ENCODE data around the gene ADRA2B. TPM values are rescaled to one million over a fixed set of nuclear protein-coding genes. Genes with fewer than 3 reads are reported as not detected.

The ADRA2B gene
- total RNA-seq, 2 donors from 2014 or later: 1.7 to 2.1 TPM

- no peaks in the 10 kb centered on the region for H3K27me3 Mint-ChIP-seq (ENCODE audit: low read depth)
- no peaks in the 10 kb centered on the region for H3K36me3 Mint-ChIP-seq (ENCODE audit: insufficient read depth in 2 of 2)
- H3K27ac Mint-ChIP-seq: no peak overlapping the region
- H3K4me1 Mint-ChIP-seq (ENCODE audit: low read depth): peaks cover 97% of the 10 kb centered on the region
- DNase-seq (no peak), ATAC-seq (replicated peaks in 1 of 2) (no peak)
- H3K9me3 Mint-ChIP-seq: no peaks in the 10 kb centered on the region
- H3K4me3 Mint-ChIP-seq: no peak overlapping the region
These were observed 38.4 kb upstream of the ADRA2B start for GRCh38 chr2:96154506-96155380.

DNA sequence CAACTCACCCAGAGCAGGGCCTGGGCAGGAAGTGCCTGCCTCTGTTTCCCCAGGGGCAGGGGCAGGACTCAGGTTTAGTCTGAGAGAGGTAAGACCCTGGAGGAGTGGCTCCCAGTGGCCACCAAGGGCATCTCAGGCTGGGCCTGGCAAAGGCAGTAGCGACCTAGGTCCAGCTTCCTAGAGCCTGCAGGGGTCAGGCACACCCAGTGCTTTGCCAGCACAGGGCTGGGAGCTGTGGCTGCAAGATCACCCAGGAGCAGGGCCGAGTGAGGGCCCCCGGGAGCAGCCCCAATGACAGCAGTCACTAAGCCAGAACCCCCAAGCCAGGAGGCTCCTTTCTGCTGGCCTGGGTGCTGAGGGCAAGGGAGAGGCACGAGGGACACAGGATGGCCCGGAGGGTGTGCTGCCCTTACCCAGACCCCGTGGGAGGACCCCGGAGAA, 37.6 kb upstream of the ADRA2B start:
- Mint-ChIP-seq H3K27me3 (ENCODE audit: low read depth) (no peaks in the 10 kb centered on the region), H3K36me3 (ENCODE audit: insufficient read depth in 2 of 2) (no peaks in the 10 kb centered on the region), H3K4me1 (ENCODE audit: low read depth) (peaks cover 97% of the 10 kb centered on the region), H3K9me3 (no peaks in the 10 kb centered on the region), H3K4me3 (peak overlapping the region in 1 of 2 donors; percentile 1), H3K27ac (no peak overlapping the region)
- ATAC-seq (replicated peaks in 1 of 2) (no peak), DNase-seq (no peak)

DNA sequence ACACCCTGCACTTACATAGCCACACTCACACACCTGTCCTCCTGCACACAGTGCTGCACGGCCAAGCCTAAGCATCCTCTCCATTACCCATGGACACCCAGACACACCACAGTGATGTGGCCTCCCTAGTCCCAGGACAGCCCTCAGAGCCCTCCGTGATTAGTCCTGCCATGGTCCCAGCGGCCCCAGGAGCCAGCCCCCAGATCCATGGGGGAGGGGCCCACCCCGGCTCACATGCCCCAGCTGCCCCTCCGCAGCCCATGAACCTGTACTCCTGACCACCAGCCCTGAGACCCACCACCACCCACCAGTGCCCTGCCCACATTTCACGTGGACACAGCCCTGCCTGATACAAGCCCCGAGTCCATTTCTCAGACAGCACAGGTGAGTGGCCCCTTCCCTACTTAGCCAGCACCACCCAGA, 36.9 kb upstream of the ADRA2B start:
- peaks cover 97% of the 10 kb centered on the region for H3K4me1 Mint-ChIP-seq (ENCODE audit: low read depth)
- H3K27ac Mint-ChIP-seq: no peak overlapping the region

GRCh38 chr2:96152304-96153161, 36.2 kb upstream of the ADRA2B start:
- no peaks in the 10 kb centered on the region for H3K36me3 Mint-ChIP-seq (ENCODE audit: insufficient read depth in 2 of 2)
- H3K4me3 Mint-ChIP-seq: no peak overlapping the region
- no peaks in the 10 kb centered on the region for H3K27me3 Mint-ChIP-seq (ENCODE audit: low read depth)
- DNase-seq (no peak), ATAC-seq (replicated peaks in 1 of 2) (no peak)
- no peak overlapping the region for H3K27ac Mint-ChIP-seq
- no peaks in the 10 kb centered on the region for H3K9me3 Mint-ChIP-seq
- peaks cover 97% of the 10 kb centered on the region for H3K4me1 Mint-ChIP-seq (ENCODE audit: low read depth)

More for the DNA sequence above, 36.9 kb upstream of the ADRA2B start:
- H3K36me3 Mint-ChIP-seq (ENCODE audit: insufficient read depth in 2 of 2): no peaks in the 10 kb centered on the region
- ATAC-seq (replicated peaks in 1 of 2) (no peak), DNase-seq (no peak)
- no peaks in the 10 kb centered on the region for H3K27me3 Mint-ChIP-seq (ENCODE audit: low read depth)
- H3K4me3 Mint-ChIP-seq: no peak overlapping the region
- no peaks in the 10 kb centered on the region for H3K9me3 Mint-ChIP-seq

DNA sequence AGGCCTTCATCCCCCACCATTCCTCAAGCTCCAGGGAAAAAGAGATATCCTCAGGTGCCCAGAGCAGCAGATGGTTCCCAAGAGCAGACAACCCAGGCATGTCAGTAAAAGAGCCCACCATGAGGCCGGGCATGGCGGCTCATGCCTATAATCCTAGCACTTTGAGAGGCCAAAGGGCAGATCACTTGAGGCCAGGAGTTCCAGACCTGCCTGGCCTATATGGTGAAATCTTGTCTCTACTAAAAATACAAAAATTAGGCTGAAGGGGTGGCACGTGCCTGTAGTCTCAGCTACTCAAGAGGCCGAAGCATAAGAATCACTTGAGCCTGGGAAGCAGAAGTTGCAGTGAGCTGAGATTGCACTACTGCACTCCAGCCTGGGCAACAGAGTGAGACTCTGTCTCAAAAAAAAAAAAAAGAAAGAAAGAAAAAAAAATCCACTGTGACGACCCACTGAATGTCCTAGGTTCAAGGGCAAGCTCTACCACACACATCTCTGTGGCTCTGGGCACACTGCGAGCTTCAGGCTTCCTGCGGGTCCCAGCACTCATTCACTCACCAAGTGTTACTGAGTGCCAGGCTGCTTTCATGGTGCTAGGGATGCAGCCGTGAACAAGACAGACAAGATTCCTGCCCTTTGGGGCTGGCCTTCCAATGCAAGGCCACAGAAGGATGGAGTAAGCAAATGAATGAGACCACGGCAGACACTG, 35.4 kb upstream of the ADRA2B start:
- Mint-ChIP-seq H3K4me1 (ENCODE audit: low read depth) (peaks cover 97% of the 10 kb centered on the region), H3K9me3 (no peaks in the 10 kb centered on the region), H3K4me3 (no peak overlapping the region), H3K27me3 (ENCODE audit: low read depth) (no peaks in the 10 kb centered on the region), H3K27ac (peak overlapping the region; percentile 3), H3K36me3 (ENCODE audit: insufficient read depth in 2 of 2) (no peaks in the 10 kb centered on the region)
- ATAC-seq (replicated peaks in 1 of 2): no peak
- DNase-seq: no peak

DNA sequence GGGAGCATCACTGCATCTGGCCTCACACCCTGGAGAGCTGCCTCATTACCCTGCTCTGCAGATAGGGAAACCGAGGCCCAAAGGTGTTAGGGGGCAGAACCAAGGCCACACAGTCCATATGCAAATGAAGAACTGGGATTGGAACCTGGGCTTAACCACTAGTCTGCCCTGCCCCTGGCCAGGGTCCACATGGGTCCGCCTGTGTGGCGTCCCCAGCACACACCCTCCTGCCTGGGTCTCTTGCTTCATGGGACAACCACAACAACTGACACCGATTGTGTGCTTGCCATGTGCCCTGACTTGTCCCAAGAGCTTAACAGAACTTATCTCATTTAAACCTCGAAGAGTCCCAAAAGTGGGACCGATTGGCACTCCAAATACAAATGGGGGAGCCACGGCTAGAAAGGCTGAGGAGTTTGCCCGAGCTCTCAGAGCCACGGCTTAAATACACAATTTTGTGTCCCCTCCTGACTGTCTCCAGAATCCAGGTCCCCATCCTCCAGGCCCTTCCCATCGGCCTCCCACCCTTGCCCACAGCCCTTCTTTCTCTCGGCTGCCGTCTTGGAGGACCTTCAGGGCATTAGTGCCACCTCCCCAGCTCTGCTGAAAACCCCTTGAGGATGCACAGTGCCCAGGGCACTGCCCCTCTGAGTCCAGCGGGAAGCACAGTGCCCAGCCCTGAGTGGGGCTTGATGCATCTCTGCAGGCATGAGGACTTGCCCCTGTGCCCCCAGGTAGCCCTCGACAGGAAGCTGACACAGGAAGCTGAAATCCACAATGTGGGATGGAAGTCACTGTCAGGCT, 34.6 kb upstream of the ADRA2B start:
- DNase-seq (no peak), ATAC-seq (replicated peaks in 1 of 2) (no peak)
- Mint-ChIP-seq H3K27me3 (ENCODE audit: low read depth) (no peaks in the 10 kb centered on the region), H3K9me3 (no peaks in the 10 kb centered on the region), H3K4me1 (ENCODE audit: low read depth) (peaks cover 96% of the 10 kb centered on the region), H3K4me3 (no peak overlapping the region), H3K36me3 (ENCODE audit: insufficient read depth in 2 of 2) (no peaks in the 10 kb centered on the region), H3K27ac (peak overlapping the region; percentile 3)

DNA sequence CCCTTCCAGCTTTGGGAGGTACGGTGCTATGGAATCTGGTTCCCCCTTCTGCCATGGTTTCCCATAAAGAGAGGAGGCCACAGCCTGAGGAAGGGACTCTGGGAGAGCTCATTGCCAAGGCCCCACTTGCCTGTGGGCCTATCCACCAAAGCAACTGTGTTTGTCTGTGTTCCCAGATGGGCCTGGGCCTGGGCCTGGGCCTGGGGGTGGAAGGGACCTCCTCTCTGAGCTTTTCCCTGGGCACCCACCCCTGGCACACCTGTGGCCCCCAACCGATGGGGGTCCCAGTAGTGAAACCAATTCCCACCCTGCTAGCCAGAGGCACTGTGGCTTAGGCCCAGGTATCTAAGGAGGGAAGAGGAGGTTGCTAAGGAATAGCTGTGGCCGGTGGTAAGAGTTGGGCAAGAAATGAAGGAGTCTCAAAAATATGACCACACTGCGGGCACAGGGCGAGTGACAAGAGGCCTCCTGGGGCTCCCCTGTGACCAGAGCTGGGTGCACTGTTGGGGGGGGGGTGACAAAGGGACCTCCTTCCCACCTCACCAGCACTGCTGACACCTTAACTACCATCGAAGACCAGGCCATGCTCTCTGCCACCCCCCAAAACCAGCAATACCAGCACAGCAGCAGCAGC, 33.8 kb upstream of the ADRA2B start:
- no peak overlapping the region for H3K27ac Mint-ChIP-seq
- H3K36me3 Mint-ChIP-seq (ENCODE audit: insufficient read depth in 2 of 2): no peaks in the 10 kb centered on the region
- no peak overlapping the region for H3K4me3 Mint-ChIP-seq
- no peak for DNase-seq
- ATAC-seq (replicated peaks in 1 of 2): no peak
- no peaks in the 10 kb centered on the region for H3K9me3 Mint-ChIP-seq
- H3K27me3 Mint-ChIP-seq (ENCODE audit: low read depth): no peaks in the 10 kb centered on the region
- peaks cover 92% of the 10 kb centered on the region for H3K4me1 Mint-ChIP-seq (ENCODE audit: low read depth)

GRCh38 chr2:96148410-96149217, 32.2 kb upstream of the ADRA2B start:
- Mint-ChIP-seq H3K4me3 (peak overlapping the region; percentile 76 to 94), H3K27me3 (ENCODE audit: low read depth) (no peaks in the 10 kb centered on the region), H3K4me1 (ENCODE audit: low read depth) (peaks cover 81% of the 10 kb centered on the region), H3K36me3 (ENCODE audit: insufficient read depth in 2 of 2) (peaks cover 8 to 10% of the 10 kb centered on the region in 2 donors), H3K9me3 (no peaks in the 10 kb centered on the region), H3K27ac (peak overlapping the region; percentile 95)
- peak; percentile 97 to 98 for DNase-seq
- ATAC-seq (replicated peaks in 1 of 2): peak; percentile 57 to 67

DNA sequence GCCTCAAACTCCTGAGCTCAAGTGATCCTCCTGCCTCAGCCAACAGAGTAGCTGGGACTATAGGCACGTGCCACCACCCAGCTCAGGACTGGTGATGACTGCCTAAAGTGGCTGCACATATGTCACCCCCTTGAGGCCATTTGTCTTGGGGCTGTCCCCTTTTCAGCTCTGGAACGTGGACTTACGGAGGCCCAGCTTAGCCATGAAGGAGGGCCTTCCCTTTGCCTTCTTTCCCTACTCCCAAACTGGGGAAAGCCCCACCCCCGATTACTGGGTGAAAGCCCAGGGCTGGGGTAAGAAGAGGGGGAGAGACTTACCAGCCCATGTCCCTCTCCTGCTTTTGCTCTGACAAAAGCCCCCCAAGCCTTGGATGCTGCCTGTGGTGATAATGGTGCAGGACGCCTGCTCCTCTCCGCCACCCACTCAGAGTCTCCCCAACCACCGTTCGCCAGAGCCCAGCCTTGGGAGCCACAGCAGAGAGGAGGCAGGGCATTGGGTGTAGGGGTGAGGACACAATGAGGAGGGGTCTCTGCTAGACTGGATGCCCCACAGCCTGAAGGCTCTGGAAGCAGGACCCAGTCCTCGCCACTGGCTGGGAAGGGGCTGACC, 31.3 kb upstream of the ADRA2B start:
- Mint-ChIP-seq H3K9me3 (no peaks in the 10 kb centered on the region), H3K4me1 (ENCODE audit: low read depth) (peaks cover 73% of the 10 kb centered on the region), H3K27me3 (ENCODE audit: low read depth) (no peaks in the 10 kb centered on the region), H3K4me3 (peak overlapping the region; percentile 76 to 94), H3K27ac (peak overlapping the region; percentile 95), H3K36me3 (ENCODE audit: insufficient read depth in 2 of 2) (peaks cover 13 to 15% of the 10 kb centered on the region in 2 donors)
- ATAC-seq (replicated peaks in 1 of 2) (no peak), DNase-seq (peak; percentile 51 to 55)

DNA sequence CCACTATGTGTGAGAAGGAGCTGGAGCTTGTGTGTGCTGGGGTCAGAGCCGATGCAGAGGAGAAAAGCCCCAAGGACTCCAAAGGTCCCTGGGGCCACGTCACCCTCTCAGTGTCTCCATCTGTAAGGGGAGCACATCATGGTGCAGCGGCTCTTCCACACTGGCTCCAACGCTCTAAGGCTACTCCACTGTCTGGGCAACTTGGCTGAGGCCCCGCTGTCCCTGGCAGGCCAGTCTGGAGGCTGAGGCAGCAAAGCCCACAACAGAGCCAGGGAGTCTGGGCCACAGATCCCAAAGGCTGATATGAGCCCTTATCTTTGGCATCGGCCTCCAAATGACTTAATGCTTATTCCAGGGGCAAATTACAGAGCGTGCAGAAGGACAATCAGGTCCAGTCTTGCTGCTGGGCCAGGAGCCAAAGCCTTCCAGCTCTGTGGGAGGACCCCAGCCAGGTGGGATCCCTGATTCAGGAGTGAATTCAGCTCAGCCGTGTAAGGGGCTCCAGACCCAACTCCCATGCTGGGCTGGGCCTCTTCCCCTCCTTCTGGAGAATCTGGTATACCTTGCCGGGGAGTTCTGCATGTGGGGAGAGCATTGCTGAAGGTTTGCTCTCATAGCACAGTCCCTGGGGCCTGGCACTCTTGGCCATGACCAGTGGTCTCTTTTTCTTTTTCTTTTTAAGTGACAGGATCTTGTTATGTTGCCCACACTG, 30.7 kb upstream of the ADRA2B start:
- ATAC-seq (replicated peaks in 1 of 2) (no peak), DNase-seq (peak in 1 of 2 donors; percentile 53)
- H3K9me3 Mint-ChIP-seq: no peaks in the 10 kb centered on the region
- H3K4me1 Mint-ChIP-seq (ENCODE audit: low read depth): peaks cover 73% of the 10 kb centered on the region
- H3K4me3 Mint-ChIP-seq: peak overlapping the region; percentile 76 to 94
- peaks cover 17 to 18% of the 10 kb centered on the region in 2 donors for H3K36me3 Mint-ChIP-seq (ENCODE audit: insufficient read depth in 2 of 2)
- peak overlapping the region; percentile 95 for H3K27ac Mint-ChIP-seq
- H3K27me3 Mint-ChIP-seq (ENCODE audit: low read depth): no peaks in the 10 kb centered on the region

All from activated T-cell treated with anti-CD3 and anti-CD28 coated beads, Interleukin-2, amount 50 U/mL, for 72 hours (primary cell).